Measurements from ENCODE around the gene POU2F2. TPM values are rescaled to one million over a fixed set of nuclear protein-coding genes. Genes with fewer than 3 reads are reported as not detected.

The POU2F2 gene
- total and polyA plus RNA-seq, 11 donors = 0.16 to 10.1 (median 0.61) TPM

DNA sequence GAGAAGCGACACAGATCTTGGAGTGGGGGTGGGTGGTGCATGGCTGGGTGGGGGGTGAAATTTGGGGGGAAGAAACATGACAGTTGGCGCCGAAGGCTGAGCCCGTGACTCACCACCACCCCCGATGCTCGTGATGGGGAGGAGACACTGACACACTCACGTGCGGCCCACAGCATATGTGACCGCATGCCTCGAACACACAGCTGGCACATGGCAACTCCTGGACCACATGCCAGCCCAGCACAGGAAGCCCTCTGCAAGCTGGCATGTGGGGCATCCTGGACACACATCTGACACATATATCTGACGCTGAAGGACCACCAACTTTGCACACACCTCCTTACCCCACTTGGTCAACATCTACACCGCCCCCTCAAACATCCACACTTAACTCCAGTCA lies 61.0 kb downstream of the POU2F2 start:
- Histone ChIP-seq H3K27me3 (peaks cover 0 to 28% (median 13%) of the 10 kb centered on the region in 9 donors), H3K27ac (no peak overlapping the region), H3K4me3 (no peak overlapping the region), H3K36me3 (no peaks in the 10 kb centered on the region), H3K9me3 (no peaks in the 10 kb centered on the region), H3K4me1 (peaks cover 0 to 20% (median 5%) of the 10 kb centered on the region in 12 donors)
- intact Hi-C loops (cut with DNase I) = no loop called here
- DNase-seq = peak in 2 of 5 donors; percentile 5 to 41
- 93 to 95% (median 93%) methylated on average over 12 of the region's 12 CpGs for WGBS, 4 donors
- TF ChIP-seq, protein P1, sequence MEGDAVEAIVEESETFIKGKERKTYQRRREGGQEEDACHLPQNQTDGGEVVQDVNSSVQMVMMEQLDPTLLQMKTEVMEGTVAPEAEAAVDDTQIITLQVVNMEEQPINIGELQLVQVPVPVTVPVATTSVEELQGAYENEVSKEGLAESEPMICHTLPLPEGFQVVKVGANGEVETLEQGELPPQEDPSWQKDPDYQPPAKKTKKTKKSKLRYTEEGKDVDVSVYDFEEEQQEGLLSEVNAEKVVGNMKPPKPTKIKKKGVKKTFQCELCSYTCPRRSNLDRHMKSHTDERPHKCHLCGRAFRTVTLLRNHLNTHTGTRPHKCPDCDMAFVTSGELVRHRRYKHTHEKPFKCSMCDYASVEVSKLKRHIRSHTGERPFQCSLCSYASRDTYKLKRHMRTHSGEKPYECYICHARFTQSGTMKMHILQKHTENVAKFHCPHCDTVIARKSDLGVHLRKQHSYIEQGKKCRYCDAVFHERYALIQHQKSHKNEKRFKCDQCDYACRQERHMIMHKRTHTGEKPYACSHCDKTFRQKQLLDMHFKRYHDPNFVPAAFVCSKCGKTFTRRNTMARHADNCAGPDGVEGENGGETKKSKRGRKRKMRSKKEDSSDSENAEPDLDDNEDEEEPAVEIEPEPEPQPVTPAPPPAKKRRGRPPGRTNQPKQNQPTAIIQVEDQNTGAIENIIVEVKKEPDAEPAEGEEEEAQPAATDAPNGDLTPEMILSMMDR (IDR thresholded peaks at IDR 0.05) = no peak
- TF ChIP-seq POLR2A (IDR thresholded peaks at IDR 0.05) = no peak
- ATAC-seq = no peak

DNA sequence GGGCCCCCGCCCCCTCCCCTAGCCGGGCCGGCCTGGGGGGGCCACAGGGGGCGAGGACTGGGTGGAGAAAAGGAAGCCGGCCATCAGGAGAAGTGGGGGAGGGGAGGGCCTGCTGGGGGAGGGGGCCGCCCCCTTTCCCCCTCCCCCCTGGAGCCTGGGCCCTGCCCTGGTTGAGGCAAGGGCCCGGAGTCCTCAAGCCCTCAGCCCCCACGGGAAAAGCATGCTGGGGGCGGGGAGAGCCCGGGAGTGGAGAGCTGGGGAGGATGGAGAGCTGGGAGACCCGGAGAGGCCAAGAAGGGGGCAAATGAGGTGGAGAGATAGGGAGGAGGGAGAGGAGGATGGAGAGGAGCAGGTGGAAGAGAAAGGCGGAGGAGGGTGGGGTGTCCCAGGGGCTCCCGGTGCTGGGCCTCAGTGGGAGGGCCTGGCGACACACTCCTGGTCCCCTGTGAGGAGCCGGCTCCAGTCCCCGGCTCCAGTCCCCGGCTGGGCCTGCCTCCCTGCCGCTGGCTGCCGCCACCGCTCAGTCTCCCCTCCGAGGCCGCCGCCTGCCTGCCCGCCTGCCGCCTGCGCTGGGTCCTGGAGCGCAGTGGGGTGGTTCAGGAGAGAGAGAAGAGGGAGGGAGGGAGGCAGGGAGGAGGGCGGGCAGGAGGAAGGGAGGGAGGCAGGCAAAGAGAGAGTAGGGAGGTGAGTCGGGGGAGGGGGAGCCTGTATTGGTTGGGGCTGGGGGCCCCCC lies 62.5 kb downstream of the POU2F2 start, which contains the start of gene GRIK5:
Gene GRIK5 (minus strand): TSS at position 588 of the 733 bp plus-strand sequence. CDS start 4,436 bp downstream, outside the sequence.
- H3K4me1 ChIP-seq = peaks cover 0 to 15% (median under 1%) of the 10 kb centered on the region in 12 donors
- WGBS, 4 donors = 11 to 19% (median 13%) methylated on average over 26 to 29 of the region's 29 CpGs
- no peak for TF ChIP-seq POLR2A (IDR thresholded peaks at IDR 0.05)
- TF ChIP-seq, protein P1 (IDR thresholded peaks at IDR 0.05) = no peak
- intact Hi-C loops (cut with DNase I) = no loop called here
- ATAC-seq (peak in 3 of 4 donors; percentile 31 to 43 (median 35)), DNase-seq (peak in 1 of 5 donors; percentile 67)
- no peaks in the 10 kb centered on the region for H3K9me3 ChIP-seq
- peak within 1 kb of the TSS in 11 of 12 donors; percentile 13 to 57 (median 37) for H3K4me3 ChIP-seq
- peaks cover 0 to 43% (median 13%) of the 10 kb centered on the region in 9 donors for H3K27me3 ChIP-seq
- H3K27ac ChIP-seq = peak within 1 kb of the TSS in 4 of 12 donors; percentile 17 to 85 (median 38)
- no peaks in the 10 kb centered on the region for H3K36me3 ChIP-seq

DNA sequence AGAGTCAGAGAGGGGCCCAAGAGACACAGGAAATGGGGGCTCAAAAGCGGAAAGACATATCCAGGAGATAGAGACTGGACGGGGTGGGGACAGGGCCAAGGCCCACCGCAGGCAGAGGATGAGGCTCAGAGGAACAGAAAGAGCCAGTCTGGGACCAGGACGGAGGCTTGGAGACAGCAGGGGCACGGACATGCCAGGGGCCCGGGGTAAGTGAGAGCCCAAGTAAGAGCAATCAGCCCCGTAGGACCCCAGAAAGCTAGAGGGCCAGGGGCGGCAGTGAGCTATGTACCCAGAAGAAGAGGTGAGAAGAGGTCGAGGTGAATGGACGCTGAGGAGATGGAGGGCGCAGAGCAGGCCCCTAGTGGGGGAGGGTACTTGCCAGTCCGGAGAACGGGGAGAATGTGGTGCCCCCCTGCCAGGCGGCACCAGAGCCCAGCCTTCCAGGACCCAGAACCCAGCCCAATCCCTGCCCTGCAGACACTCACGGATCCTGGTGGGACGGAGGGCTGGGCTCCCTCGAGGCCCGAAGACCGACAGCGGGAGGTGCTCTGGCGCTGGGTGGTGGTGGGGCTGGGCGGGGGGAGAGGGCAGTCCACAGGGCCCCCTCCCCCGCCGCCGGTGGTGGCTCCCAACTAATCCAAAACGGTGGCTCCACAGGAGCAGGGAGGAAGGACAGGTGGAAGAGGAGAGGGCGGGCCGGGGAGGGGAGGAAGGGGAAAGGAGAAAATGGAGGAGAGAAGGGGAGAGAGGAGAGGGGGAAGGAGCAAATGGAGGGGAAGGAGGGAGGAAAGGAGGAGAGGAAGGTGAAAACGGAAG lies 63.3 kb downstream of the POU2F2 start:
- intact Hi-C loops (cut with DNase I) = no loop called here
- no peak for ATAC-seq
- no peaks in the 10 kb centered on the region for H3K36me3 ChIP-seq
- peaks cover 0 to 45% (median 13%) of the 10 kb centered on the region in 9 donors for H3K27me3 ChIP-seq
- WGBS, 4 donors = 23 to 47% (median 27%) methylated on average over 21 to 29 of the region's 29 CpGs
- peak overlapping the region in 2 of 12 donors; percentile 53 to 85 for H3K27ac ChIP-seq
- peaks cover 0 to 12% (median 0%) of the 10 kb centered on the region in 12 donors for H3K4me1 ChIP-seq
- H3K4me3 ChIP-seq = peak overlapping the region in 7 of 12 donors; percentile 28 to 57 (median 37)
- TF ChIP-seq, protein P1 (IDR thresholded peaks at IDR 0.05) = no peak
- no peak for TF ChIP-seq POLR2A (IDR thresholded peaks at IDR 0.05)
- H3K9me3 ChIP-seq = no peaks in the 10 kb centered on the region
- DNase-seq = peak in 1 of 5 donors; percentile 57

DNA sequence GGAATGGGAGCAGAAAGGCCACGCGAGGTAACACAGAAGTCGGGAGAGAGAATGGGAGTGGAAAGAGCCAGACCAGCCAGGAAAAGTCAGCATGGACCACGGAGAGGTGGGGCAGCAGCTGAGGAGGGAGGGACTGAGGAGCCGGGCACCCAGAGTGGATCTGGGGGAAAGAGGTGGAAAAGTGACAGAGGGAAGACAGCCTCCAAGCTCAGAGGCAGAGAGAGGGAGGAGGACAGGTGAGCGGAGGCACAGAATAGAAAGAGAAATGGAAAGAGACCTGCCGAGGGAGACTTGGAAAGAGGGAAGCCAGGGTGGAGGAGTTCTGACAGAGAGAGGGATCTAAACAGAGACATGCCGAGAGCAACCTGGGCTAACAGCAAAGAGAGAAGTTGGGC lies 63.9 kb downstream of the POU2F2 start:
- Histone ChIP-seq H3K4me1 (peaks cover 0 to 12% (median 0%) of the 10 kb centered on the region in 12 donors), H3K36me3 (no peaks in the 10 kb centered on the region), H3K27me3 (peaks cover 0 to 45% (median 13%) of the 10 kb centered on the region in 9 donors), H3K9me3 (no peaks in the 10 kb centered on the region), H3K4me3 (no peak overlapping the region), H3K27ac (peak overlapping the region in 1 of 12 donors; percentile 85)
- WGBS, 4 donors = 50 to 60% (median 52%) methylated on average over 8 of the region's 8 CpGs
- intact Hi-C loops (cut with DNase I) = no loop called here
- DNase-seq = no peak
- ATAC-seq = no peak
- TF ChIP-seq, protein P1 (IDR thresholded peaks at IDR 0.05) = no peak
- TF ChIP-seq POLR2A (IDR thresholded peaks at IDR 0.05) = no peak
